NCI-H2107 treated with DMSO at 0.1 percent for 48 hours (cell line): ENCODE measurements around the gene CD209.
"Not testable (repeated sequence)": the region's sequence is repeated elsewhere in the genome, so short reads cannot be mapped to it uniquely, and the experiment has no call there.

Source experiments
- DNase-seq: peaks from one replicate; lab custom pipeline; 2025; ENCODE audit not compliant: unreplicated experiment; lab: John Stamatoyannopoulos, UW

The CD209 gene

GRCh38 chr19:7746903-7747884 is at the start of gene CD209:
TSS of gene CD209 (minus strand) at chr19:7747534. CDS start at chr19:7747511, 23 bp downstream.
- DNase-seq, result no peak

- DNase-seq, result no peak
Observed at GRCh38 chr19:7795555-7796161, 48.3 kb upstream of the CD209 start.

- no peak for DNase-seq
Observed at GRCh38 chr19:7793493-7793892, 46.2 kb upstream of the CD209 start.

GRCh38 chr19:7792701-7793100 is 45.4 kb upstream of the CD209 start:
- not testable (repeated sequence) for DNase-seq

GRCh38 chr19:7792281-7792680 is 44.9 kb upstream of the CD209 start:
- DNase-seq, result no peak

DNA sequence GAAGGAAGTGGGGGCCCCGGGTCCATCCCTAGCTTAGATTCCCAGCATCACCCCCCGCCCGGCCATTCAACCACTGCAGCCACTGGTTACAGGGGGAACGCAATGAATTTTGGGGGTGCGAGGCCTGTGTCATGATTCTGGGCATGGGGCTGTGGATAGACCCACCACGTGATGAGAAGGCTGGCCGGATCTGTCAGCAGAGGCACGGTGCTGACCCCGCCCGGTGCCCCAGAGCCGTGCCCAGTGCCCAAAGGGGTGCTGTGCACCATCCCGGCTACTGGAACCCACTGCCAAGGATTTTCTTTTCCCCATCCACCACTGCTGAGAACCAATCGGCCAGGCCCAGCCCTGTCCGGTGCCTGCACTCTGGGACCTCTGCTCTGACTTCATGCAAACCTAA is 43.1 kb upstream of the CD209 start:
- no peak for DNase-seq

- DNase-seq, result no peak
Observed at GRCh38 chr19:7789447-7789846, 42.1 kb upstream of the CD209 start.

- no peak for DNase-seq
Observed at GRCh38 chr19:7788933-7789323, 41.6 kb upstream of the CD209 start.

GRCh38 chr19:7788178-7788932 is 41.0 kb upstream of the CD209 start:
- DNase-seq, result no peak

DNA sequence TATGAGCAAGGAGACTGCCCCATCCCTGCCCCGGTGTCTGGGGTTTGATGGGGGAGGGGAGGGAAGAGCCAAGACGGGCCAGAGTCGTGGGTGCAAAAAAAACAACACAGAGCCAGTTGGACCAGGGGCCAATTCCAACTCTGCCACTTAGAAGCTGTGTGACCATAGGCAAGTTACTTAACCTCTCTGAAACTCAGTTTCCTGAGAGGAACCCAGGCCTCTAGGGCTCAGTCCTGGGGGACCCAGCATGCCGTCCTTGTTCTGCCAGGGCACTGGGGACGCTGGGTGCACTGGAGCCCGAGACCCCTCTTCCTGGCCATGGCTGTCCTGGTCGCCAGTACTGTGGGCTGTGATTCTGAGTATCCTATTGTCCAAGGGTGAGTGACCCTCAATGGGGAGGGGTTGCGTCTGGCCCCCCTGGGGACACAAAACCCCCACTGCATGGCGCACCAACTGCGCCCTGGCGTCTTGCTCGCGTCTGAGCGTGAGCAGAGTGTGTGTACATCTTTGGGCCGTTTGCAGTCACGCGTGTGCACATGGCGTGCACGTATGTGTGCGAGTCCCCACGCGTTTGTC is 40.4 kb upstream of the CD209 start:
- DNase-seq, result no peak

- DNase-seq, result no peak
Observed at GRCh38 chr19:7787141-7787540, 39.8 kb upstream of the CD209 start.

DNA sequence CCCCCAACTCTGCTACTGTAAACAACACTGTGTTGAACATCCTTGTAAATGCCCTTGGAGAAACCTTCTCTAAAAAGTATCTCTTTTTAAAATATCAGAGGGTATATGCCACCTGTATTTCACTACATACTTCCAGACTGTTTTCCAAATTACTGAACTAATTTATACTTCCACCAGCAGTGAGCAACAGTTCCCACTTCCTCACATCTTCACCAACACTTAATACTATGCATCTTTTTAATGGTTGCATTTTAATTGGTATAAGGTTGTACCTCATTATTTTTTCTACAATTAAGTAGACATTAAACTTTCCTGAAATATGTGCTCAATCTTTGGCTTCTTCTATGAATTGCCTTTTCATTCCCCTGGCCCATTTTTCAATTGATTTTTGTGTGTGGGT is 37.5 kb upstream of the CD209 start:
- no peak for DNase-seq

GRCh38 chr19:7783991-7784423 is 36.7 kb upstream of the CD209 start:
- no peak for DNase-seq

DNA sequence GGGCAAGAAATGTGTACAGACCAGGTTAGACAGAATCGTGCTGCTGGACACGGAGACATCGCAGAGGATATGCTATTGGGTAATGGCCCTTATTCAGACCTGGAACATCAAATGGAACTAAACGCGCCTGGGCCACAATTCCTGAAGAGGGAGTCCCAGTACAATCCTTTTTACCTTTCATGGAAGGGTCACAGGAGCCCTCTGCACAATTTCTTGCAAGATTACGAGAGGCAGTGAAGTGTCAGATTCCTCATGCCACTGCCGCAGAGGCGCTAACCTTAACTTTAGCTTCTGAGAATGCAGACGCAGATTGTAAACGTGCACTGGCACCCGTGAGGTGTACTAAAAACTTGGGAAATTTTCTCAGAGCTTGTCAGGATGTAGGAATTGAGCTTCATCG is 33.8 kb upstream of the CD209 start:
- DNase-seq, result no peak

DNA sequence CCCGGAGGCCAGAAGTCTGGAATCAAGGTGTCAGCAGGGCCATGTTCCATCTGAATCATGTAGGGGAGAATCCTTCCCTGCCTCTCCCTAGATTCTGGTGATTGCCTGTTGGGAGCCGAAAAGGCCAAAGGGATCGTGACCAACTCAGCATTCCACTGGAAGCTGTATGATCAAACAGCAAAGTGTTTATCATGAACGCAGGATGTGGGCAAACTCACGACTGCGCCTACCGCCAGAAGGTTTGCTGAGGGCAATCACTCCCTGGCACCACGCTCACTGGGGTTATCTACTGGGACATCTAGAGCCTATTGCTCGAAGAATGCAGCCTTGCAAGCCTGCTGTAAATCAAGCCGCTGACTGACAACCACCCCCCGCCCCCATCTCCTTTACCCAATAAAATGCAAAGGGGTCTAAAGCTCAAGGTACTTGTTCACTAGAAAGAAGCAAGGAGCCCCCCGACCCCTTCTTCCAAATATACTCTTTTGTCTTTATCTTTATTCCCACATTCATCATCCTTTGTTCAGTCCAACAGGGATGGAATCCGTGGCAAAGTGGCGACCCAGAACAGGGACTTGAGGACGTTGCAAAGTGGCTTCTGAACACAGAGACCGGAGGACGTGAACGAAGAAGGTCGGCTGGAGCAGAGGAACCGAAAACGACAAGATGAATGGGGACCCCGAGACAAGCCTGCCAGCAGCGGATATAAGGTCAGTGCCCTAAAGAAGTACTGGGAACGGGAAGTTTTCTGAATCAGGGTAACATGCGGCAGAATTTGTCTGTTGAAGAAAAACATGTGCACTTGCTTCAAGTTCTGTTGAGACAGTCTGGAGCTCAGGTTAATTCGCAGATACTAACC is 32.5 kb upstream of the CD209 start:
- DNase-seq, result no peak

GRCh38 chr19:7778081-7778480 is 30.7 kb upstream of the CD209 start:
- DNase-seq, result no peak

- no peak for DNase-seq
Observed at GRCh38 chr19:7775761-7776160, 28.4 kb upstream of the CD209 start.

DNA sequence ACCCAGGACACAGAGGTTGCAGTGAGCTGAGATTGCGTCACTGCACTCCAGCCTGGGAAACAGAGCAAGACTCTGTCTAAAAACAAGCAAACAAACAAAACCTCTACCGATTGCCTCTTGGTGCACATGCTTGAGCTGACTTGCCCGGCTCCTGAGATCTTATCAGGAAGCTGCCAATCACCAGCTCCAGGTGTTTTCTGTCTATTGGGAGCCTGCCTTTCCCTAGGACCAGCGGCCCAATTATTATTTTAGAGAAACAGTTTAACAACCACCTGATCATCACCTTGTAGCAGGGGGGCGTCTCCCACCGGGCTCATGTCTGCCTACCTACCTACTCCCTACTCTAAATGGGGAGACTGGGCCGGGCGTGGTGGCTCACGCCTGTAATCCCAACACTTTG is 26.5 kb upstream of the CD209 start:
- DNase-seq, result no peak

DNA sequence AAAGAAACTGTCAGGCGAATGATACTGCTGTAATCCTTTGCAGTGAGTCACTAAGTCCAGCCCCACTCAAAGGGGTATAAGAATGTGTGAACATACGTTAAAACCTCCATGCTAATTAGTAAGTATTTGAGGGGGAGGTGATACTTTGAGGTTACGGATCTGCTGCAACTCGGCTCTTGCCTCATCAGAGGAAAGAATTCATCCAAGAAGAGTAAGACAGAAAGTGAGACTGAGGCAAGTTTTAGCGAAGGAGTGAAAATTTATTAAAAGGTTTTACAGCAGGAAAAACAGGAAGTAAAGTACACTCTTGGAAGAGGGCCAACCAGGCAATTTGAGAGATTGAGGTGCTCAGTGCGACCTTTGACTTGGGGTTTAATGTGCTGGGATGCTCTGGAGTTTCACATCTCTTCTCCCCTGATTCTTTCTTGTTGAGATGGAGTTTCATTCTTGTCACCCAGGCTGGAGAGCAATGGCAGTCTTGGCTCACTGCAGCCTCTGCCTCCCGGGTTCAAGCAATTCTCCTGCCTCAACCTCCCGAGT is 25.5 kb upstream of the CD209 start:
- no peak for DNase-seq

GRCh38 chr19:7771072-7771471 is 23.7 kb upstream of the CD209 start:
- DNase-seq, result no peak
